Small intestine (tissue), 7 donors: Measurements from ENCODE around the gene CNGB1. TPM values are rescaled to one million over a fixed set of nuclear protein-coding genes. Genes with fewer than 3 reads are reported as not detected.
"Not testable (repeated sequence)": the region's sequence is repeated elsewhere in the genome, so short reads cannot be mapped to it uniquely, and the experiment has no call there.

Experiments
- DNase-seq, 2 donors: peaks; one replicate each; pipeline versions ENCODE4 v3.0.0 to v3.0.0-alpha.2; 2013
- FAIRE-seq: peaks from 2 replicates; lab custom pipeline; 2012; peaks lifted over from hg19 to GRCh38; lab: Jason Lieb, UNC
- H3K27ac ChIP-seq, 3 donors: one replicate each; pipeline ENCODE4 v1.5.1; 2013; ENCODE audit warnings: low read length in 2 of 3, mild to moderate bottlenecking in 2 of 3, control low read depth in 1 of 3, inconsistent platforms in 1 of 3, low read depth in 1 of 3, moderate library complexity in 1 of 3
- H3K27me3 ChIP-seq, 3 donors: one replicate each; pipeline ENCODE4 v1.6.1; 2013; ENCODE audit warnings: low read length in 3 of 3, inconsistent platforms in 1 of 3; ENCODE audit not compliant: control insufficient read depth in 3 of 3, insufficient read depth in 3 of 3
- H3K36me3 ChIP-seq, 3 donors: one replicate each; pipeline ENCODE4 v1.6.1; 2013; ENCODE audit warnings: low read length in 3 of 3, inconsistent platforms in 1 of 3, low read depth in 1 of 3, mild to moderate bottlenecking in 1 of 3, moderate library complexity in 1 of 3; ENCODE audit not compliant: control insufficient read depth in 3 of 3, insufficient read depth in 2 of 3
- H3K4me1 ChIP-seq, 3 donors: one replicate each; pipeline ENCODE4 v1.6.1; 2013; ENCODE audit warnings: low read length in 2 of 3, inconsistent platforms in 1 of 3, low read depth in 1 of 3, mild to moderate bottlenecking in 1 of 3, moderate library complexity in 1 of 3; ENCODE audit not compliant: control insufficient read depth in 3 of 3, insufficient read depth in 2 of 3
- H3K4me3 ChIP-seq, 3 donors: one replicate each; pipeline ENCODE4 v1.5.1; 2013; ENCODE audit warnings: low read length in 3 of 3, control low read depth in 1 of 3, inconsistent platforms in 1 of 3, low read depth in 1 of 3, mild to moderate bottlenecking in 1 of 3, moderate library complexity in 1 of 3
- H3K9me3 ChIP-seq, 2 donors: one replicate each; pipeline ENCODE4 v1.6.1; 2013; ENCODE audit warnings: low read depth in 1 of 2, low read length in 1 of 2; ENCODE audit not compliant: control insufficient read depth in 2 of 2, insufficient read depth in 1 of 2
- WGBS, 3 donors: extraction: QIAGEN DNeasy Blood & Tissue Kit; methylation state at CpG; one replicate each; pipeline ENCODE4 v1.1.7; 2013; 5-methylcytosine and 5-hydroxymethylcytosine counted together
- polyA plus RNA-seq, 4 donors: library from polyadenylated mRNA; stranded (reverse) in 3 of 4; unstranded in 1 of 4; fragments of 200-250 nt in 3 of 4; fragments of 120-200 nt in 1 of 4; gene quantifications; one replicate each; pipeline versions ENCODE4 v1.2.1 to v1.2.3, GENCODE V29; 2013
- donor health status: healthy with polysubstance abuse.
- donor health status: control.
- donor health status: control.
- donor health status: Bipolar disorder and iron deficiency.
- donor health status: healthy.

The CNGB1 gene
- polyA plus RNA-seq, 4 donors: 1.3 to 1.7 TPM; not detected in 2

- no peaks in the 10 kb centered on the region for H3K36me3 ChIP-seq
- H3K4me3 ChIP-seq: no peak overlapping the region
- no peaks in the 10 kb centered on the region for H3K9me3 ChIP-seq
- DNase-seq: no peak
- no peak for FAIRE-seq
- H3K27me3 ChIP-seq: peaks cover 0 to 50% (median 14%) of the 10 kb centered on the region in 3 donors
- H3K27ac ChIP-seq: no peak overlapping the region
- WGBS, 3 donors: 30 to 65% (median 46%) methylated on average over 4 of the region's 4 CpGs
- no peaks in the 10 kb centered on the region for H3K4me1 ChIP-seq
These were observed 87.4 kb downstream of the CNGB1 start for GRCh38 chr16:57883480-57883879.

- no peak for FAIRE-seq
- WGBS, 3 donors: 27 to 42% (median 35%) methylated on average over 7 of the region's 7 CpGs
- H3K4me3 ChIP-seq: no peak overlapping the region
- H3K9me3 ChIP-seq: no peaks in the 10 kb centered on the region
- DNase-seq: no peak
- no peaks in the 10 kb centered on the region for H3K4me1 ChIP-seq
- H3K27me3 ChIP-seq: peaks cover 0 to 48% (median 14%) of the 10 kb centered on the region in 3 donors
- no peak overlapping the region for H3K27ac ChIP-seq
- no peaks in the 10 kb centered on the region for H3K36me3 ChIP-seq
These were observed 88.1 kb downstream of the CNGB1 start for GRCh38 chr16:57882792-57883191.

- peaks cover 0 to 45% (median 14%) of the 10 kb centered on the region in 3 donors for H3K27me3 ChIP-seq
- no peaks in the 10 kb centered on the region for H3K9me3 ChIP-seq
- 56 to 81% (median 58%) methylated on average over 2 of the region's 2 CpGs for WGBS, 3 donors
- DNase-seq: no peak
- H3K4me3 ChIP-seq: no peak overlapping the region
- H3K27ac ChIP-seq: no peak overlapping the region
- no peaks in the 10 kb centered on the region for H3K36me3 ChIP-seq
- H3K4me1 ChIP-seq: no peaks in the 10 kb centered on the region
- no peak for FAIRE-seq
These were observed 88.7 kb downstream of the CNGB1 start for GRCh38 chr16:57882206-57882605.

GRCh38 chr16:57878586-57878985 is 92.3 kb downstream of the CNGB1 start:
- FAIRE-seq: no peak
- 77 to 79% (median 79%) methylated on average over 3 of the region's 3 CpGs for WGBS, 3 donors

GRCh38 chr16:57876210-57876609 is 94.7 kb downstream of the CNGB1 start:
- H3K36me3 ChIP-seq: no peaks in the 10 kb centered on the region
- H3K9me3 ChIP-seq: no peaks in the 10 kb centered on the region
- H3K4me3 ChIP-seq: no peak overlapping the region
- no peaks in the 10 kb centered on the region for H3K4me1 ChIP-seq
- FAIRE-seq (no peak), DNase-seq (no peak)
- H3K27me3 ChIP-seq: peaks cover 0 to 17% (median 0%) of the 10 kb centered on the region in 3 donors
- H3K27ac ChIP-seq: no peak overlapping the region
- WGBS, 3 donors: 74 to 79% (median 78%) methylated on average over 4 of the region's 4 CpGs

More at GRCh38 chr16:57878586-57878985, 92.3 kb downstream of the CNGB1 start:
- peaks cover 0 to 29% (median 7%) of the 10 kb centered on the region in 3 donors for H3K27me3 ChIP-seq
- H3K36me3 ChIP-seq: no peaks in the 10 kb centered on the region
- H3K4me3 ChIP-seq: no peak overlapping the region
- DNase-seq: no peak
- no peaks in the 10 kb centered on the region for H3K9me3 ChIP-seq
- H3K27ac ChIP-seq: no peak overlapping the region
- H3K4me1 ChIP-seq: no peaks in the 10 kb centered on the region

GRCh38 chr16:57875347-57875746 is 95.6 kb downstream of the CNGB1 start:
- no peaks in the 10 kb centered on the region for H3K4me1 ChIP-seq
- no peaks in the 10 kb centered on the region for H3K36me3 ChIP-seq
- H3K9me3 ChIP-seq: no peaks in the 10 kb centered on the region
- H3K27me3 ChIP-seq: peaks cover 0 to 17% (median 0%) of the 10 kb centered on the region in 3 donors
- no peak for FAIRE-seq
- no peak overlapping the region for H3K4me3 ChIP-seq
- 63 to 70% (median 69%) methylated on average over 5 of the region's 5 CpGs for WGBS, 3 donors
- no peak for DNase-seq
- no peak overlapping the region for H3K27ac ChIP-seq

GRCh38 chr16:57873218-57873617 is 97.7 kb downstream of the CNGB1 start:
- no peaks in the 10 kb centered on the region for H3K36me3 ChIP-seq
- peaks cover 0 to 15% (median 0%) of the 10 kb centered on the region in 3 donors for H3K27me3 ChIP-seq
- H3K27ac ChIP-seq: no peak overlapping the region
- DNase-seq (peak in 1 of 2 donors; percentile 37), FAIRE-seq (no peak)
- WGBS, 3 donors: 19 to 21% (median 19%) methylated on average over 11 of the region's 11 CpGs
- no peak overlapping the region for H3K4me3 ChIP-seq
- no peaks in the 10 kb centered on the region for H3K4me1 ChIP-seq
- H3K9me3 ChIP-seq: no peaks in the 10 kb centered on the region

- not testable (repeated sequence) for FAIRE-seq, H3K9me3 ChIP-seq, H3K27ac ChIP-seq, H3K36me3 ChIP-seq, H3K4me1 ChIP-seq, DNase-seq, H3K4me3 ChIP-seq
- 83 to 91% (median 86%) methylated on average over 12 of the region's 12 CpGs for WGBS, 3 donors
- peaks cover 0 to 15% (median 0%) of the 10 kb centered on the region in 3 donors for H3K27me3 ChIP-seq
These were observed 98.2 kb downstream of the CNGB1 start for GRCh38 chr16:57872764-57873163.

GRCh38 chr16:57871456-57871855 is 99.5 kb downstream of the CNGB1 start:
- no peaks in the 10 kb centered on the region for H3K9me3 ChIP-seq
- DNase-seq (no peak), FAIRE-seq (no peak)
- H3K4me1 ChIP-seq: no peaks in the 10 kb centered on the region
- WGBS, 3 donors: 72 to 82% (median 79%) methylated on average over 1 of the region's 1 CpG
- peaks cover 0 to 15% (median 0%) of the 10 kb centered on the region in 3 donors for H3K27me3 ChIP-seq
- no peak overlapping the region for H3K4me3 ChIP-seq
- no peak overlapping the region for H3K27ac ChIP-seq
- H3K36me3 ChIP-seq: no peaks in the 10 kb centered on the region
